CD4-positive, alpha-beta T cell treated with Interleukin-15 for 4 hours (primary cell): Measurements from ENCODE around the gene SGSM1.
"Not testable (repeated sequence)": the region's sequence is repeated elsewhere in the genome, so short reads cannot be mapped to it uniquely, and the experiment has no call there.

Source experiments
- DNase-seq: peaks from one replicate; pipeline ENCODE4 v3.0.0-alpha.2; 2020; ENCODE audit warnings: low spot score

SGSM1 gene

GRCh38 chr22:24837517-24837916, 31.5 kb downstream of the SGSM1 start:
- DNase-seq, result not testable (repeated sequence)

GRCh38 chr22:24841261-24841660, 35.2 kb downstream of the SGSM1 start:
- DNase-seq, result no peak

- DNase-seq, result no peak
Observed at GRCh38 chr22:24843048-24843447, 37.0 kb downstream of the SGSM1 start.

GRCh38 chr22:24845041-24845898, 39.3 kb downstream of the SGSM1 start:
- peak; percentile 2 for DNase-seq

GRCh38 chr22:24847490-24847889, 41.5 kb downstream of the SGSM1 start:
- DNase-seq, result no peak

GRCh38 chr22:24848559-24849168, 42.7 kb downstream of the SGSM1 start:
- DNase-seq, result no peak

GRCh38 chr22:24855794-24856193, 49.8 kb downstream of the SGSM1 start:
- DNase-seq, result no peak

GRCh38 chr22:24857576-24857975, 51.6 kb downstream of the SGSM1 start:
- no peak for DNase-seq

GRCh38 chr22:24859587-24859986, 53.6 kb downstream of the SGSM1 start:
- no peak for DNase-seq

GRCh38 chr22:24865508-24865907, 59.5 kb downstream of the SGSM1 start:
- DNase-seq, result no peak

GRCh38 chr22:24867323-24868022, 61.5 kb downstream of the SGSM1 start:
- DNase-seq, result no peak

- no peak for DNase-seq
Observed at GRCh38 chr22:24868979-24869378, 63.0 kb downstream of the SGSM1 start.

- no peak for DNase-seq
Observed at GRCh38 chr22:24871611-24872205, 65.7 kb downstream of the SGSM1 start.

GRCh38 chr22:24873226-24873625, 67.2 kb downstream of the SGSM1 start:
- no peak for DNase-seq

- DNase-seq, result no peak
Observed at GRCh38 chr22:24875862-24876506, 70.0 kb downstream of the SGSM1 start.

GRCh38 chr22:24876700-24877099, 70.7 kb downstream of the SGSM1 start:
- no peak for DNase-seq

- no peak for DNase-seq
Observed at GRCh38 chr22:24878969-24879368, 73.0 kb downstream of the SGSM1 start.

GRCh38 chr22:24883432-24883831, 77.4 kb downstream of the SGSM1 start:
- DNase-seq, result no peak

GRCh38 chr22:24887260-24887659, 81.2 kb downstream of the SGSM1 start:
- DNase-seq, result no peak

GRCh38 chr22:24893341-24894070, 87.5 kb downstream of the SGSM1 start:
- DNase-seq, result no peak

GRCh38 chr22:24894220-24894975, 88.4 kb downstream of the SGSM1 start:
- no peak for DNase-seq
